Activated CD4-positive, alpha-beta T cell treated with anti-CD3 and anti-CD28 coated beads for 1 hour (primary cell): ENCODE results near the gene FAU.

Source experiments
- DNase-seq: peaks from one replicate; pipeline ENCODE4 v3.0.0-alpha.2; 2020

FAU gene

DNA sequence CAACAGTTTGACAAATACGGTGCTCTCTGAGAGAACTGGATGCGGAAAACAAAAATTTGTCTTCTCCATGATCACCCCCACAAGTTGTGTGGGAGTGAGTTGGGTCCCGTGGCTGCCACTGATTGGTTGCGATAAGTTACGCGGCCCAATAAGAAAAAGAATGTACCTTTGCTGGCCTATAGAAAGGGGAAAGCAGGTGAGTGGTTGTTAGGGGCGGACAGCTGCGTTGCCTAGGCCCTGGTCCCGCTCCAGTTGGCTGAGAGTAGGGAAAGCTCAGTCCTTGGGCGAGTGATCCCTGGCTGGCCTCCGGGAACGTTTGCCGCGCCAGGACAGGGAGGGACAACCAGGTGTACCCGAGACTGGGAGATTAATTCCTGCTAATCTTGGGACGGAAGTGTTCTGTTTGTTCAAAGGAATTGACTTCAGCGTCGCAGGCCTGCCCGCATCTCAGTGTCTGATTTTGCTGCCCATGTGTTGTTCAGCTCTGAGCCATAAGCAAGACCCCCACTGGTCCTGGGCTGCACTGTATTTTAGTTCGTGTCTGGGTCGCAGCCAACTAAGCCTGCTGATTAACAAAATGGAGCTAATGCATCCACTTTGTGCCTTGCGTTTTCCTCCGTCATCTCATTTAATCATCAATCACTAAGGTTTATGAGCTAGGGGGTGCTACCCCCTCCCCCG is 13.2 kb upstream of the FAU start:
- peak; percentile 73 for DNase-seq

DNA sequence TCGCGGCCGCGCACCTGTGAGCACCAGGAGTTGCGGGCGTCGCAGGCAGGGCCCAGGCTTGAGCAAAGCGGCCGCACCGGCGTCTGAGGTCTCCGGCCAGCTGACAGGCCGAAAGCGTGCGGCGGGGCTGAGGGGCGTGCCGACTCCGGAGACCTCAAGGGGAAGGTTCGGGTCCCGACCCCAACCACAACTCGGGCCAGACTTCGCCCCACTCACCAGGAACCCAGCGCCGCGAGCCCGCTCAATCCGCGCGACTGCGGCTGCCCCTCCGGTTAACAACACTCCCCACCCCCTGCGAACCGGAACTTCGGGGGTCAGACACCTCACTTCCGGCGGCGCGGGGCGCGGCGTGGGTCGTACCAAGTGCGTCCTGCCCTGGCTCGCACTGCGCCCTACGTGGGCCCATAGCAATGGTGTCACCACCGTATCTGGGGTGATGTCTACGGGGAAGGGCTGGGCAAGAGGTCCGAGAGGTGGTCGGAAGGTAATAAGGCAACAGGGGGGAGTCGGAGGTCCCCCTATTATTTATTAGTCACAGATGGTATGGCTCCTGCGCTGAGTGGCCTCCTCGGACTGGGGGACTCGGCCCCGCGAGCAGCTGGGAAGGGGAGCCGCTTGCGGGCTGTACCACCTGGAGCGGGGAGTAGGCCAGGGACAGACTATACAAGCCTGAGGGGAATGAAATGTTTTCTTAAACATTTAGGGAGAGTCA is 12.5 kb upstream of the FAU start, which contains the start of gene SYVN1:
SYVN1 (minus strand) TSS at position 280 of the 712 bp plus-strand sequence. CDS start 918 bp downstream, outside the sequence.
- DNase-seq: peak; percentile 87

DNA sequence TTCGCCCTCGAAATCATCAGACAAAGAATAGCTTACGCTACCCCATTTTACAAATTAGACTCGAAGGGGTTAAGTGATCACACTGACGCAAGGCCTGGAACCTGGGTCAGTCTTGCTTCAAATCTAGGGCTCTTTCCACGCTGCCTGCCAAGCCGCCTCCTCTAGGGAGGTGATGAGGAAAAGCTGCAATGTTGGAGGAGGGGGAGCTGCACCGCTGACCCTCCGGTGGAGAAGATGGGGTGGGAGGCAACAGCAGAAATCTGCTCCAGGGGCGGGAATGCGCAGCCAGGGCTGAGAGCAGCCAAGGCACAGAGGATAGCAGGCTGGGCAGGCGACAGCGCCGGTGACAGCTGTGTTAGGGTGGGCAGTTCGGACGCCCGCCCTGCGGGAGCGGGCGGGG is 11.8 kb upstream of the FAU start:
- DNase-seq: no peak

DNA sequence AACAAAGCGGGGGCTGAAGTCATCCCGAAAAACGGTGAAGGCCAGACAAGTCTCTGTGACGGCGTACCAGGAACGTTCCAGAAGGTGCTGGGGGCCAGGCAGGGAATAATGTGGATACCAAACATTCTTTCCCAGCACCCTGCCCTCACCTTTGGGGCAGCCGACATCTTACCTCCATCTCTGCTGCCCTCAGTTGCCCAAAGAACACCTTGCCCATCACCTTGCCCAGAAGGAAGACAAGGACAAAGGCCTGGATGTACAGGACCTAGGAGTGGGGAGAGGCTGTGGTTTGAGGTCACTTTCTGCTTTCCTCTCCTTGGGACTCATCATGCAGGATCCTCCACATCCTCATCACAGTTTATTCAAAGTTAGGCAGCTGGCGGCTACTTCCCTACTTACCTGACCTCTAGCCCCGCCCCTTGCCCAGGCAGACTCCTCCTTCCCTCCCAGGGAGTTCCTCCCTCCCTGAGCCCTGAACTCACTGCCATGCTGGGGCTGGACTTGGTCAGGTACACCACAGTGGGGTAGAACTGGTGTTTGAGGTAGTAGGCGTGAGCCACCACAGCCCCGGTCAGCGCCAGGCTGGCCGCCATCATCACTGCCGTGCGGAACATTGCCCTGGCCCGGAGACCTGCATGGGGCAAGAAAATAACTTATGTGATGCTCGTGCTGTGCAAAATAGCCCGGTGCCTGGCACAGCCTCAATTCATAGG is 11.2 kb upstream of the FAU start:
- DNase-seq: no peak

DNA sequence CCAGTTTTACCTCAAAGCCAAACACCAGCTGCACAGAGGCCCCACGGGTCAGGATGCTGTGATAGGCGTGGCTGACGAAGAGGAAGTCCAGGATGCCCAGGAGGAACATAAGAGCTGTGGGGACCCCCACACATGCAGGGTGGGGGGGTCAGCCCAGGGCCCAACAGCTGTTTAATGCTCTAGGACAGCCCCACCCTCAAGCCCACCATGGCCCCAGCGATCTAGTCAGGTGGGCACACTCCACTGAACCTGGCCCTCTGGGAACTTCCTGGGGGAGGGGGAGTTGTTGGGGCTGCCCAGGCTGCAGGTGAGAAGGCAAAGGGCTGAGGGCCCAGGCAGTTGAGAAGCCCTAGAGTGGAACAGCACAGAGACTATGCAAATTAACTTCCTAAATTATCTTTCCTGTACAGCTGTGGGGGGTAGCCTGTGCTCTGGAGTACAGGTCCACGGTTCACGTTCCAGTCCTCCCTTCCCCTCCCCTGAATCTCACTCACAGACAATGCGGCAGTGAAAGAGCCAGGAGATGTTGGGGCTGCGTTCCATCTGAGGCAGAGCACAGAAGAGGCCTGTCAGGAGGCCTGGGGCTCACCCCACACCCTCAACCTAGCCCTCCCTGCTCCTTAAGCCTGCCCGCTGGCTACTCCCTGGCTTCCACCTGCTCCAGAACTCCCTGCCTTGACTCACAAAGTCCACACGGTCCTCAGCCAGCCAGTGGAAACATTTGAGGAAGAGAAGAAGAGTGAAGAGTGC is 10.5 kb upstream of the FAU start:
- DNase-seq: no peak

DNA sequence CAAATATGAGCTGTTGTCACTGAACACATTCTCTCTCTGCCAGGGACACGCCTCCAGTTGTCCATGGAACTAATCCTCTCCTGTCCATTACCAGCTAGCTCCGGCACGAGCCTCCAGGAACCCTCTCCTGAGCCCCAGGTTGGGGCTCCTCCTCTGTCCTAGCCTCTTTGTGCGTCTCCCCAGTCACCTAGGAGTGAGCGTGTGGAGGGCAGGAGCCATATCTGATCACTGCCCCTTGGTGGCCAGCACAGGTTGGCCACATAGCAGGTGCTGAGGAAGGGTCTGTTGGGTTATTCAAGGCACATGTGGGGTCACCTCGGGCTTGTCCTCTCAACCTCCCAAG is 9.9 kb upstream of the FAU start:
- no peak for DNase-seq

DNA sequence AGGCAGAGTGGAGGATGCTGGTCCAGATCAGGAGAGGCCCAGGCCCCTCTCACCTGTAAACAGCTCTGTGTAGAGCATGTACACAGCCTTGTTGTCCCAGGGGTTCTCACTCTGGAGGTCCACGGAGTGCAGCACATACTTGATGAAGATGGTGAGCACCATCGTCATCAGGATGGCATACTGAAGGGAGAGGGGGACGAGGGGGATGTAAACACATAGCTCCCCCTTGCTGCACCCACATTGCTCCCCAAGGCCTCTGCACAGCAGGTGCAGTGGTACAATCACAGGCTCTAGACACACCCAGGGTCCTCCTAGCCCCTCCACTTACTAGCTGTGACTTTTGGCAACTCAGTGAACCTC is 9.5 kb upstream of the FAU start:
- no peak for DNase-seq

DNA sequence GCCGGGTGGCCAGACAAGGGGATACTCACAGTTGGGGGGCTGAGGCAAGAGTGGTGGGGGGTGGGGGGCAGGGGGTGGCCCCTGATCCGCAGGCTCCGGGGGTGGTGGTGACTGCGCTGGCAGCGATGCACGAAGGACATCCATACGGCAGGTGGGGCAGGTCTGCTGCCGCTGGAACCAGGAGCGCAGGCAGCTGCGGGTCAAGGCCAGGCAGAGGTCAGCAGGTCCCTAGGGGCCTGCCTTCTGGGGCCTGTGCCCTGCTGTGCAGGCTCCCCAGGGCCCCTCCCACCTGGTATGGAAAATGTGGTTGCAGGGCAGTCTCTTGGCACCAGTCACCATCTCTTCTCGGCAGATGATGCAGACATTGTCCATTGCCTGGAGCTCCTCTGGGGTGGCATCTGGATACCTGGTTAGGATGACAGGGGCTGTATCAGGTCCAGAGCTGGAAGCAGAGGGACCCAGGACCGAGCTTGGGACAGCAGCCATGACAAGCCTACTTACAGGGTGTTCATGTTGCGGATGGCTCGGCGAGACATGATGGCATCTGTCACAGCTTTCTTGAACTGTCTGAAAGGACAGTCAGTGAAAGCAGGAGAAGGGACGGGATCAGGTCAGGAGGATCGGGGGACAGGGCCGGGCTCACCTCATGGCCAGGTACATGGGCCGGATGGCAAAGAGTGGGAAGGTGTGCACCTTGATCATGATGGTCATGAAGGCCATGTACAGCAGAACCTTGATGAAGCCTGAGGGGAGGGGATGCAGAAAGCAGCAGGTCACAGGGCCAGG is 8.9 kb upstream of the FAU start:
- DNase-seq: no peak

DNA sequence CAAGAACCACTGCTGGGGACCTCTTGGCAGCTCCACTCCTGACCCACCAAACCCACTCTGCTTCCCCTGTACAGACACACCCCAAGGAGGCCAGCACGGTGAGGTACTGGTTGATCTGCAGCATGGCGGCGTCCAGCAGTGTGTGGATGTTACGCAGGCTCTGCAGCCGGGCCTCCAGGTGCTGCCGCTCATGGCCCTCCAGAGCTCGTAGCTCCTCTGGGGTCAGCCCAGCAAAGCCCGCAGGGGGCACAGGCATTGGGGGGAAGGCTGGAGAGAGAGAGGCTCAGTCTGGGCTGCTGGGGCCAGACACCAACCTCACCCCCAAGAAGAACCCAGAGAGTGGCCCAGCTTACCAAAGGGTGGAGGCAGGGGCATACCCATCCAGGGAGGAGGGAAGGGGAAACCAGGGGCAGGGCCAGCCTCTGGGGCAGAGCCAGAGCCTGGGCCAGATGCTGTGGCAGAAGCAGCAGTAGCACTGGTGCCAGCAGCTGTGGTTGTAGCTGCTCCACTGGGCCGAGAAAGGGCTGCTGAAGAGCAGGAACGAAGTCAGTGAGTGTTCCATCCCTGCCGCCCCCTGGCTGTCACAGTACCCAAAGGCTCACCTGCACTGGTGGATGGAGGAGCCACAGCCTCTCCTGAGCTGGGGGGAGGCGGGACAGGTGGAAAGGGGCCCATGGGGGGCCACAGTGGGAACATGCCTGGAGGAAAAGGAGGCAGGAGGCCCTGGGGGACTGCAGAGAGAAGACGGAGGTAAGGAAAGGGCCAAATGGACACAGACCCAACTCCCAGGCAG is 7.9 kb upstream of the FAU start:
- DNase-seq: no peak

DNA sequence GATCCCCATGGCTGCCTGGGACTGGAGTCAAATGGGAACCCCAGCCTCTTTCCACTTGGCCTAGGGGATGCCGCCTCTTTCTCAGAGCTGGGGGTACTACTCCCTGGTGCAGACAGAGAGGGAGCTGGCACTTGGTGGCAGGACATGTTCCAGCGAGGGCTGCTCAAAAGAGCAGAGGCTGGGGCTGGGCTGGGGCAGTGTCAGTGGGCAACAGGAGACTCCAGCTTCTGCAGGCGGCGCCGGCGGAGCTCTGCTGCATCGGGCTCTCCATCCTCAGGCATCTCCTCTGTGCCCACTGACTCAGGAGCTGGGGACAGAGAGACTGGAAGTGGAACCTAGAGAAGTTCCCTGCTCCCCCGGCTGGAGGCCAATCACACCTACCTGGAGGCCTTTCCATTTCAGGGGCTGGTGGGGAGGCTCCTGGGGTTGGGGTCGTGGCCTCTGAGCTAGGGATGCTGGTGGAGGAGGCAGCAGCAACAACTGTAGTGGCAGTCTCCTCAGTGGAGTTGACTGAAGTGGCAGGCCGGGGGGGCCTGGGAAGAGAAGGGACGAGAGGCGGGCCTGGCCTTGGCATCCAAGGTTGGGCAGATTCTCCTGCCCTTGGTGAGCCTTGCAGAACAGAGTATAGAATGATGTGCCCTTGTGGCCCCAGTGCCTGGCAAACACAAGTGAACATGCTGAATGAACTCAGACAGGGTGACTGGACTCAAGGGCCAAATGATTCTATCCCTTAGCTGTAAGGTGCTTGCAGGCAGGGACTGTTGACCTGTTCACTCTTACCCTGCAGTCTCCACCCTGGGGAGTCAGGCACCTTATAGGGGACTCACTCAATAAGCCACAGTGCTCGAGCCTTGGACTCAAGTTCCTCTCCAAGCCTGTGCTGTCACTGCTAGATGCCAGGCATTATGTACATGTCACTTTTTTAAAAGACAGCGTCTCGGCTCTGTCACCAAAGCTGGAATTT is 6.5 kb upstream of the FAU start:
- no peak for DNase-seq

DNA sequence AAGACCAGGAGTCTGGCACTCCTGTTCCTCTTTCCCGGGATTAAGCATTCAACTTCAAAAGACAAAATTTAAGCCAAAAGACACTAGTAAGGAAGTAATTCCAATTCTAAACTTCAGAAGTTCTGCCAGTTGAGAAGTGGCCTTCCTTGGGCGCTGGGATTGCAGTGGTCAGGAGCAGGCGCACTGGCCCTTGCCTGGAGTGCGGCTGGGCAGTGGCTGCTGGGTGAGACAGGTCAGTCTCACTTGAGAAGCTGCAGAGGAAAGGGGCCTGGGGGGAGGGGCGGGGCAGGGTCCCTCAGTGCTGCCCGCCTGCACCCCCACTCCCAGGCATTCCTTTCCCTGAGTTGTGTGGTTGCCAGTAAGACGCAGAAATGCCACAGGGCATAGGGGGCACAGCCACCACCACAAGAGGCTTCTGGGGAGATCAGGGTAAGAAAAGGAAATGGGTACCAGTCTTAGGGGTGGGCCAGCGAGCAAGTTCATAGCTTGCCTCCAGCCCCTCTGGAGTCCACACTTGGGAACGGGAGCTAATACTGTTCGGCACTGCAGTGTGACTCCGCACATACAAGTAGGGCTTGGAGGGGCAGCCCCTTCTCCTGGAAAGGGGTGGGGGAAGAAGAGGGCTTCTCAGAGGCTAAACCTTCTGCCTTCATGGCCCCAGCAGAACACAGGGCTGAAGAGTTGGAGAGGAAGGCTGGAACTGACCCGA is 5.7 kb upstream of the FAU start:
- DNase-seq: no peak

DNA sequence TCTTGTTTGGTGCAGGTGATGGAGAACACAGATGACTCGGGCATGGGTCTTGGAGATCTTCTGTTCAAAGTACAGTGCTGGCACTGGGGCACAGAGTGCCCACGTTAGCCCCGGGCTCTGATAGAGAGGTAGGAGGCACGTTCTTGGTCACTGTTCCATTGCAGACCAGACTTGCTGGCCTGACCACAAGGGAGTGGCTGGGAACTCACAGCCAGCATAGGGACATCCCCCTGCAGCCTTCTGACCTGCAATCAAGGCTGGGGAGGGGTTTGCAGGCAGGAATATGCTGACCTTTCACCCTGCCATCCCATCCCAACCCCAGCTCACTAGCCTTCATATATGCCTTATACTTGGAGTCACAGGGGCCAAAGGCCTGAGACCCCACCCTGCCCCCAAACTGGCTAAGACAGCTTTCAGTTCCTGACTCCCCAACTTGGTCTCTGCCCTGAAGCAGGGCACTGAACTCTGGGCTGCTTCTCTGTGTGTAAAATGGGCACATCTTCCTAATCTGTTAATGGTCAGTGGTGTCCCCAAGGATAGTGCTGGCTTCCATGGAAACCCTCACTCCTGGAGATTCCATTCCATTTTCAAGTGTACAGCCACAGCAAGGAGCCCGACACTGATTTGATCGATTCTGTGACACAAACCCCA is 4.8 kb upstream of the FAU start:
- DNase-seq: no peak

DNA sequence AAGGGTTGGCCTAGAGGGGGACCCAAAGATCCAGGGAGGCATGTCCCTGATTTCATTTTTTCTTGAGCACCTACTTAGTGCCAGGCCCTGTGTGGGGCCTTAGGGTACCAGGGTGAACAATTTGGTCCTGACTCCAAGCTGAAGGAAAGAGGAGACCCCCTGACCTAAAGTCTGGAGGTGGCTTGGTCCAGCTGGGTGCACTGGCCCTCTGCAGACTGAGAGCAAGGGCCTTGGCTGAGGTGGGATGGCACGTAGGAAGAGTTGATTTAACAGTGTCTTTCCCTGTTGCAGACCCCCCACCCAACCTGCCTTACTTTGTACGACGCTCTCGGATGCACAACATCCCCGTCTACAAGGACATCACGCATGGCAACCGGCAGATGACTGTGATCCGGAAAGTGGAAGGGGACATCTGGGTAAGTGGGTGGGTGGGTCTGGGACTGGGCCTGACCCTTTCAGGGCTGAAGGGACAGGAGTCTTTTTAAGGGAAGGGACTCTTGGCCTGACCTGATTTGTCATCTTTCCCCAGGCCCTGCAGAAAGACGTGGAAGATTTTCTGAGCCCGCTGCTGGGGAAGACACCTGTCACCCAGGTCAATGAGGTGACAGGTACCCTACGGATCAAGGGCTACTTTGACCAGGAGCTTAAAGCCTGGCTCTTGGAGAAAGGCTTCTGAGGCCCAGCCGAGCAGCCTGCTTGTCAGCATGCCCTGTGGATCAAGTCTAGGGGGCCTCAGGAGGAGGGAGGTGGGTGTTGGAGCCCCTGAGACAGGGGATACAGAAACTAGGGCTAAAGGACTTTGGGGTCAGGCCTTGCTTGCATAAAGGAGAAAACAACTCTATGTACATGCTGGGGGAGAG is 3.5 kb upstream of the FAU start:
- DNase-seq: no peak

DNA sequence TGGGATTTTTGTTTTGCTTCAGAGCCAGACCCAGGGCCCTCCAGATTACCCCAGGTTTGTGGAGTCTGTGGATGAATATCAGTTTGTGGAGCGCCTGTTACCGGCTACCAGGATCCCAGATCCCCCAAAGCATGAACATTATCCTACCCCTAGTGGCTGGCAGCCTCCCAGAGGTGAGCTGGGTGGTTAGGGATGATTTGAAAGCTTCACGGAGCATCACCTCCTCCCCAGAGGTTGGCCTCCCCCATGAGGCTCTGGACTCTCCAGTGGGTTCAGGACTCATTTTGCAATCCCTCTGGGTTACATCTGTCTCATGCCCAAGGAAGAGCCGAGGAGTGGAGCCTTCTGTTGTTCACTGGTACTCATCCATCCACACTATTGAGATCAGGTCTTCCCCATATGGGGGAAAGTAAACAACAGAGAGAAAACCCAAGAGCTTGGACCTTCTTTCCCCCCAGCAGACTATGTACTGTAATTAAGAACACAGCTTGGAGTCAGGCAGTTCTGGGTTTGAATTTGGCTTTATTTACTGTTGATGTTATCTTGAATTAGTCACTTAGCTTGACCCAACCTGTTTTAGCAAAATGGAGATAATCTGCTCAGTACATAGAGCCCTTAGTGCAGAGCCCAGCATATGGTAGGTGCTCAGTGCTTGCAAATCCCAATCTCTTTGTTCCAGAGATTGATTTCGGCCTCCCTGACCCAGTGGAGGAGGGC is 2.7 kb upstream of the FAU start:
- DNase-seq: no peak

DNA sequence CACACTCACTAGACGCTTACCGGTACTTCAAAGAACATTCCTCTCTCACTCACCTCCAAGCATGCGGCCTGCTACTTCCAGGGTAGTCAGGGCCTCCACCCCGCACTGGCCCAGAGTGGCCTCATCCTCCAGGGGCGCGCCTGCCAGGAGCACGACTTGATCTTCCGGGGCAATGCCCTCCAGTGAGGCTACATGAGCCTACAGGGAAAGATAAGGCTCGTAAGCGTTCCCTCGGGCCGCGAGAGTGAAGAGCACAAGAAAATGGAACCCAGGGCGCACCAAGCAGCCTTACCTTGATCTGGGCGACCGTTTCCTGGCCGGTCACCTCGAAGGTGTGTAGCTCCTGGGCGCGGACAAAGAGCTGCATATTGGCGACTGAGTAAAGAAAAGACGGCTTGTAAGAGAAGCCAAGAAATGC is 478 bp downstream of the FAU start:
- DNase-seq: no peak

DNA sequence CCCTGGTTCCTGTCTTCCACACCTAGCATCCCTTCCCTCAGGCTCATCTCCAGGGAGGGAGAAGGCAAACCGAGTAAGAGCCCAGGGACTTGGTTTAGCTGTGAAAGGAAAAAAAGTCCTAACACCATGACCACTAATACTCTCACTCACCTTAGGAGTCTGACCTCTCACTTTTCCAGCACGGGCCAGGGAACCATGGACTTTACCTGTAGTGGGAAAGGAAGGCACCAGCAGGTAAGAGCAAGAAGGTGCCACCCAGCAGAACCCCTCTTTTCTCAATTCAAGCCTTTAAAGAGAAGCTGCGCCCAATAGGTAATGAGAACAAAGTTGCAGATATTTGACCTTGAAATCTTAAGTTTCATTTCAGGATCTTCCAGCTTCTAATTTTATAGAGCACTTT is 1.1 kb downstream of the FAU start:
- no peak for DNase-seq

DNA sequence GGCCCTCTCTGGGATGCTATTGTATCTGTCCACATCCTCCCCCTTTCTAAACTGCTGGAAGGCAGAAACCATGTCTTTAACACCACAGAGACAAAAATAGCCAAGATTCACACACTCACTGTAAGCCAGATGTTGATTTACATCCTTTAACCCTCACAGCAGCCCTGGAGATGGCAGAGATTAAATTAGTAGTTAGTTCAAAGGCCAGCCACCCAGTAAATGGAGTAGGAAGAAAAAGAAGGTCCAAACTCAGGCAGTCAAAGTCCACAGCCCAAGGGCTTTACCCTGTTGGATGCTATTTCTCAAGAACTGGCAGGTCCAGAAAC is 2.3 kb downstream of the FAU start:
- no peak for DNase-seq
